ELF-1 (cell line): Measurements from ENCODE around the gene ATP2B3.
A peak's percentile ranks its signal among the peaks of the same experiment; 100 is the strongest.

Source experiments
- DNase-seq: peaks from one replicate; pipeline ENCODE4 v3.0.0-alpha.2; 2016; ENCODE audit warnings: low read depth, low spot score

Gene ATP2B3

DNA sequence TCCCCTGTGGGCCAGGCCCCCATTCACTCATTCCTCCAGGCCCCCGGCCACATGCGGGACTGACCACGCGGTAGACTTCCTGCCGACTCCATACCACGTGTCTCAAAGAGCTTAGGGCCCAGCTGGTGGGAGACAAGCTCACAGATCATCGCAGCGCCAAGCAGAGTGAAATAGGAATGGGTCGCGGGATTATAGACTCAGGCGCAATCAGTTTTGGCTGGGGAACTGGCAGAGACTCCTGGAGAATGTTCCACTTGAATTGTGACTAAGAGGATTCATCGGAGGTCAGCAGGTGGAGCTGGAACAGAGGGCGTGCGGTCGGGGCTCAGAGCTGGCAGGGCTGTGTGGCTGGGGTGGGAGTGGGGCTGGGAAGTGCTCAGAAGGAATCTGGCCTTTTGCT is 15.6 kb downstream of the ATP2B3 start:
- DNase-seq = no peak

- DNase-seq = no peak
Measured at GRCh38 chrX:153537080-153537479, 19.6 kb downstream of the ATP2B3 start.

DNA sequence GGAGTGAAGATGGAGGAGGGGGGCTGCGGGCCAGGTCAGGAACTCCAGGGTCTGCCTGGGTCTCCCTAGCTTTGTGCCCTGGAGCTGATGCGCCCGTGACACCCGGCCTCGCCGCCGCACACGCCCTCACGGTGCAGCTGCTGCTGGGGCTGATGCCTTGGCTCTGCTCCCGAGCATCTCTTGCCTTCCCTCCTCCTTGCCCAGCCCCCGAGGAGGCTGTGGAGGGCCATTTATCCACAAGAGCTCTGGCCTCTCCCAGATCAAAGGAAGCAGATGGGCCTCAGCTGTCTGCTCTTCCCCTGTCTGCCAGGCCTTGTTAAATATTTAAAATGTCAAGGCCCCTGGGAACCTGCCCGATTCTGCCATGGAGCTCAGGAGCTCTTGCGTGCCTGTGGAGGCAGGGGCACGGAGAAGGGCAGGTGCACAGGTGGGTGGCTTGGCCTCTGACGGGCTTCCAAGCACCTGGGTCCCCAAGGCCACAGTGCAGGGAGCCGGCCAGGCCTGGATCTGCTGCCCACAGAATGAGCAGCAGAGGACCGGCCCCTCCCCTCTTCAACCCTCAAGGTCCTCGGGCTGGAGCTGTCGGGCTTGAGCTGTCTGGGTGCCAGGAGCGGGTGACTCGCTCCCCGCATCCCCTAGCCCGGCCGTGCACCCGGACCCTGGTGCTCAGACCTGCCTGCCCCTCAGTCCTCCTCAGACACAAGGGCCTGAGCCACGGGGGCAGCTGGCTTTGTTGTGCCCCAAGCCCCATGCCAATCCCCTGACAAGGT is 20.3 kb downstream of the ATP2B3 start:
- DNase-seq = no peak

DNA sequence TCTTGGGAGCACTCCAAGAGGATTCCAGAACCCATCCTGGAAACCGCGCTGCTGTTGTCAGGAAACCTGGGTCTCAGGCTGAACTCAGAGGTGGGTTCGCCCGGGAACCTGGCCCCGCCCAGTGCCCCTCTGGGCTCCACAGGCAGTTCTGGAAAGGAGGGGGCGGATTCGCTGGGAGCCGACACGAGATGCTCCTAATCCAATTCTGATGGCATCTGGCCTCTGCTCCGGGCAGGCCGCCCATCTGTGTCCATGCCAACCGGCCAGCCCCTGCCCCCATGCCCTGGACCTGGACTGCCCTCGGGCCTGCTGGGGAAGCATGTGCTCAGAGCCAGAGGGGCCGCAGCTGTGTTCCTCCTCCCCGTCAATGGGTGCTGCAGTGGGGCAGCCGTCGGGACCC is 21.0 kb downstream of the ATP2B3 start:
- DNase-seq = no peak

- peak; percentile 90 for DNase-seq
Measured at GRCh38 chrX:153539171-153539978, 21.9 kb downstream of the ATP2B3 start.

- DNase-seq = no peak
Measured at GRCh38 chrX:153539979-153540358, 22.5 kb downstream of the ATP2B3 start.

DNA sequence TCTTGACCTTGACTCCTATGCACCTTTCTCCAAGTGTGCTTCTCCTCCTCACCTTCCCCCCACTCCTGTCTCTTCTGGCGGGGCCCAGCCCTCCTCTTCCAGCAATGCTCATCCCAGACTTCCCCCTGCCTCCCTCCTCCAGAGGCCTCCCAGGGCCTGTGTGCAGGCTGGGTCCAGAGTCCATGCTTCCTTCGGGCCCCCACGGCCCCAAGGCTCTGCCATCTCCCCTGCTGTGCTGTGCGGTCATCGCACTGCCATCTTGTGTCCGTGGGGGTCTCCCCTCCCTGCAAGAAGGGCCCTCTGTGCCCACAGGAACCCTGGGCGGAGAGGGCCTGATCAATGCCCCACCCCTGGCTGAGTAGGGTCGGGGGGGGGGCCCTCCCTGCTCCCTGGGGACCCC is 27.3 kb downstream of the ATP2B3 start:
- DNase-seq = no peak

- DNase-seq = no peak
Measured at GRCh38 chrX:153546386-153546785, 28.9 kb downstream of the ATP2B3 start.

DNA sequence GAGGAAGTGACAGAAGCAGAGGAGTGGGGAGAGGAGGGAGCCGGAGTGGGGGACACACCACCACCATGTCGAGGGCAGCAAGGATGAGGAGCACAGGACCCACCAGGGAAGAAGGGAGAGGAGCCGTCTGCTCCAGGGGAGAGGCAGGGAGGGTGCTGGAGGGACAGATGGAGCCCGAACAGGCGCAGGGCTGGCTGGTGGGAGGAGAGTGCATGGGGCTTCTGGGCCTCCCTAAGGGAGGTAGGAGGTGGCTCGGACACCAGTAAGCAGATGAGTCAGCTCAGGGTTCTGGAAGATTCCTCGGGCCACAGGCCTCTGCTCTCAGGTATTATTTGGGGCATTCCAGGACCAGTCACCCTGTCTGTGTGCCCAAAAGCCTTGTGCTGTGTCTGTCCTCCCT is 29.8 kb downstream of the ATP2B3 start:
- no peak for DNase-seq

GRCh38 chrX:153549231-153549630 is 31.8 kb downstream of the ATP2B3 start:
- DNase-seq = no peak

GRCh38 chrX:153549807-153550206 is 32.4 kb downstream of the ATP2B3 start:
- DNase-seq = peak; percentile 61

DNA sequence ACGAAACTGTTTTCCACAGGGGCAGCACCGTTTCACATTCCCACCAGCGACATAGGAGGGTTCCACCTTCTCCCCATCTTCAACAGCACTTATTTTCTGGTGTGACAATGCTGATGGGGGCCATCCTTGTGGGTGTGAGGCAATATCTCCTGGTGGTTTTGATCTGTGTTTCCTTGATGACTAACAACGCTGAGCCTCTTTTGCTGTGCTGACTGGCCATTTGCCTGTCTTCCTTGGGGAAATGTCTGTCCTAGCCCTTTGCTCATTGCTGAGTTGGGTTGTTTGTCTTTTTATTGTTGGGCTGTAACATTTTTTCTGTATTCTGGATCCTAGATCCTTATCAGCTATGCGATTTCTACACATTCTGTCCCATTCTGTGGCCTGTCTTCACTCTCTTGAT is 33.7 kb downstream of the ATP2B3 start:
- no peak for DNase-seq

- peak; percentile 87 for DNase-seq
Measured at GRCh38 chrX:153554519-153555167, 37.2 kb downstream of the ATP2B3 start.

DNA sequence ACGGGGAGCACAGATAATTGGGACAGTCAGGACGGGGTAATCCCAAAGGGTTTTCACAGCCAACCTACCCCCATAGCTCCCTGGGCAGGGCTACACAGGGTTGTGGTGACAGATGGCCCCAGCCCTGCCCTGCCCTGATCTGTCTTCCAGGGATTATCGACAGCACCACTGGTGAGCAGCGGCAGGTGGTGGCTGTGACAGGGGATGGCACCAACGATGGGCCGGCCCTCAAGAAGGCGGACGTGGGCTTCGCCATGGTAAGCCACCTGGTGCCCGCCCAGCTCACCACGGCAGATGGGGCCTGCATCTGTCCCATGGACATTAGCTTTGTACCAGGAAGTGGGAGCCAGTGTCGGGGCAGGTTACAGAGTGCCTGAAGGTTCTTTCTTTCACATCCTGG is 39.3 kb downstream of the ATP2B3 start:
- no peak for DNase-seq

- DNase-seq = no peak
Measured at GRCh38 chrX:153557618-153558355, 40.3 kb downstream of the ATP2B3 start.

DNA sequence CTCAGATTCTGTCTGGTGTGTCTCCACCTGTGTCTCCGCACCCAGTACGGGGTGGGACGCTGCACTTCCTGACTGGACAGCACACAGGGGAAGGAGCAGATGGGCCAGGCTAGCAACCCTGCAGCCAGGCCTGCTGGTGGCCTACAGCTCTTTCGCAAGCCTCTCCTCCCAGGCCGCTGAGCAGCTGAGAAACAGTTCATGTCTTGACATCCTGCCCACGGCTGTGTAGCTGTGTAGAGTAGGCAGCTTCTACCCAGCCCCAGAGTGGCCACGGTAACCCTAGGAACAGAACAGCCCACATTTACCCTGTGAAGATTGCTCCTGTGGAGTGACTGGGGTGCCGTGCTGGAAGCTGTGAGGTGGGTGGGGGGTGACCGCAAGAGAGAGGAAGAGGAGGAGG is 42.6 kb downstream of the ATP2B3 start:
- DNase-seq = no peak

- DNase-seq = no peak
Measured at GRCh38 chrX:153560466-153560865, 43.0 kb downstream of the ATP2B3 start.

- no peak for DNase-seq
Measured at GRCh38 chrX:153561337-153561736, 43.9 kb downstream of the ATP2B3 start.

- no peak for DNase-seq
Measured at GRCh38 chrX:153562546-153562945, 45.1 kb downstream of the ATP2B3 start.

- peak; percentile 36 for DNase-seq
Measured at GRCh38 chrX:153564047-153564606, 46.7 kb downstream of the ATP2B3 start.

GRCh38 chrX:153565996-153566580 is 48.6 kb downstream of the ATP2B3 start:
- DNase-seq = peak; percentile 68
